ENCODE data around the gene NOS1AP. TPM values are rescaled to one million over a fixed set of nuclear protein-coding genes. Genes with fewer than 3 reads are reported as not detected.

The NOS1AP gene
- total and polyA plus RNA-seq, 9 of the 15 experiments (the other 6 are each of a cell fraction or from before 2014, with no cell fraction given): 0.07 to 1.5 (median 0.22) TPM

GRCh38 chr1:162159515-162159914, 90.0 kb downstream of the NOS1AP start:
- Histone ChIP-seq H3K9me1 (ENCODE audit: control insufficient read depth, insufficient read depth, low read length) (no peaks in the 10 kb centered on the region), H3K36me3 (ENCODE audit: control insufficient read depth, insufficient read depth, low read length) (no peaks in the 10 kb centered on the region), H3K4me2 (ENCODE audit: insufficient read depth, low read length) (no peak overlapping the region), H3K27me3 (ENCODE audit: control insufficient read depth in 2 of 2, insufficient read depth in 2 of 2, low read length in 2 of 2) (peaks cover 12 to 23% of the 10 kb centered on the region in 2 experiments), H3K9me3 (replicated peaks; ENCODE audit: control insufficient read depth, insufficient read depth, low read depth, low read length) (no peaks in the 10 kb centered on the region), H3K27ac (ENCODE audit: extremely low read depth, low read depth, low read length) (no peak overlapping the region), H2AFZ (ENCODE audit: low read depth, low read length) (no peak overlapping the region), H3K79me2 (ENCODE audit: control insufficient read depth, insufficient read depth, low read length) (no peaks in the 10 kb centered on the region), H3K4me3 (no peak overlapping the region), H4K20me1 (replicated peaks; ENCODE audit: control insufficient read depth, insufficient read depth, low read length) (no peaks in the 10 kb centered on the region), H3K4me1 (replicated peaks in 1 of 2; ENCODE audit: control insufficient read depth in 2 of 2, insufficient read depth in 2 of 2, low read length in 2 of 2) (no peaks in the 10 kb centered on the region), H3K9ac (ENCODE audit: insufficient read depth in 1 of 2, low read depth in 2 of 2, low read length in 2 of 2) (no peak overlapping the region)
- intact Hi-C loops (cut with micrococcal nuclease) (no loop called here), in situ Hi-C loops (cut with MboI) (no loop called here)
- no peak for TF ChIP-seq TFAM (CRISPR knock-in tag; conservative IDR thresholded peaks at IDR 0.05)
- peak in 1 of 3 experiments; percentile 39; a peak in 1 of 6 replicates for TF ChIP-seq ZBTB11 (CRISPR knock-in tag; IDR thresholded peaks at IDR 0.05)
- peak; percentile 65 for TF ChIP-seq NFIC (IDR thresholded peaks at IDR 0.05)
- no peak for TF ChIP-seq ZNF740 (CRISPR knock-in tag; IDR thresholded peaks at IDR 0.05)
- no peak for TF ChIP-seq ZNF740 (tag; IDR thresholded peaks at IDR 0.05)
- TF ChIP-seq ZNF408 (CRISPR knock-in tag; IDR thresholded peaks at IDR 0.05; ENCODE audit: low read depth): no peak
- WGBS (ENCODE audit: insufficient coverage, low coverage, missing lambda C conversion rate): 0% methylated on average over 2 of the region's 2 CpGs
- BruUV-seq (replicated peaks): no TSS peak
- ChIA-PET POLR2A (interaction anchor here (0.6 to 1.6 kb wide), 2 partner anchors 8 to 9 kb away, joined by 3 to 5 read pairs; no protein-coding TSS in a partner anchor), CTCF (ENCODE audit: low intra/inter-chr PET ratio) (no interaction called here)
- FAIRE-seq: no peak
- DNase-seq (ENCODE audit: extremely low read depth in 1 of 4, low spot score in 3 of 4): no peak
- ATAC-seq: no peak
